Right renal pelvis (tissue), 4 donors: Measurements from ENCODE around the gene NAV2. TPM values are rescaled to one million over a fixed set of nuclear protein-coding genes. Genes with fewer than 3 reads are reported as not detected.
A peak's percentile ranks its signal among the peaks of the same experiment; 100 is the strongest.
"Not testable (repeated sequence)": the region's sequence is repeated elsewhere in the genome, so short reads cannot be mapped to it uniquely, and the experiment has no call there.

ENCODE experiments used
- DNase-seq, 4 donors: peaks; one replicate each; pipeline ENCODE4 v3.0.0-alpha.2; 2013; ENCODE audit warnings: low read depth in 4 of 4, low spot score in 3 of 4, missing footprints in 1 of 4
- polyA plus RNA-seq, 4 donors: library from polyadenylated mRNA; unstranded; fragments of 120-200 nt; gene quantifications; one replicate each; pipeline ENCODE4 v1.2.1, GENCODE V29; 2013; ENCODE audit not compliant: insufficient read length in 4 of 4

NAV2 gene
- polyA plus RNA-seq, 4 donors, result 33.2 to 55.2 (median 34.0) TPM

GRCh38 chr11:19912958-19913892 is 200.6 kb downstream of the NAV2 start:
- DNase-seq, result no peak

- DNase-seq, result no peak
Measured at GRCh38 chr11:19913893-19914249, 201.2 kb downstream of the NAV2 start.

DNA sequence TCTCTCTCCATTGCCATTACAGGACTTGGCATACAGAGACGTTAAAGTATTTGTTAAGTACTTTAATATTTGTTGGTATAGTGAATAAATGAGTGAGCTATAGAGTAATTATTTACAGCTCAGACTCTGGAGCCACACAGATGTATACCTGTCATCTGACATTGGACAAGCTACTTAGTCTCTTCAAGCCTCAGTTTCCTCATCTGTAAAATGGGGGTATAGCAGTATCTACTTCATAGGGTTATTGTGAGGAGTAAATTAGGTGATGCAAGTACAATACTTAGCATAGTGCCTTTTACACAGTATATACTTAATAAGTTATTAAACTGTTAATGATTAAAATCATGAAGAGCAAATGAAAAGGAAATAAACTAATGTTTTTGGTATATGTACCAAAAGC is 203.2 kb downstream of the NAV2 start:
- DNase-seq, result no peak

GRCh38 chr11:19917069-19917468 is 204.4 kb downstream of the NAV2 start:
- DNase-seq, result no peak

DNA sequence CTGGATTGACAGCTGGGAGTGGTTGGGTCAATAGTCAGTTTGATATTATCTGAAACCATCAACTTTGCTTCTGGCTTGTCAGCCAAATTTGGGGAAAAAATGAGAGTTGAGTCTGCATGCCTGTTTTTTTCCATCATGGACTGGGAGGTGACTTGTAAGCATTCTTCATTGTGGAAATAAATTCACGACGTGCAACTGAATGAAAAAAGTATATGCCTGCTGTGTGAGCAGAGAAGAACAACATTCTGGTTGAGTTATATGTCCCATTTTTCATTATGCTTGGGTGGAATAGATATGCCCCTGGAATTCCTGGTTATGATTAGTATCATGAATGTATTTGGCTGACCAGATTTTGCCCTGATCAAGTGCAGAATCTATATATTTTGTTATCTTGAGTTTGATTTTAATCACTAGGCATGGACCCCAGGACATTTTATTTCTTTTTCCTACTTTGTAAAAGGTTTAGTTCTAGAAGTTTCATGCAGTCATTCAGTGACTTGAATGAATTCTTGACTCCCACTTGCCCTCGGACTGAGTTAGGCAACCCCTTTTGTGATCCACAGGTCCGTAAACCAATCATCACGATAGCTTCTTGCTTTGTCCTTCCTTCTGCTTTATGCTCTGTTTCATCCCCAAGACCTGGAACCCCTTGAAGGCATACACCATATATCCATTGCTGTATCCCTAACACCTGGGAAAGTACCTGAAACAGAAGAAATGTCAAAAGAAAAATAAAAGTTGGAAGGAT is 205.8 kb downstream of the NAV2 start:
- no peak for DNase-seq

DNA sequence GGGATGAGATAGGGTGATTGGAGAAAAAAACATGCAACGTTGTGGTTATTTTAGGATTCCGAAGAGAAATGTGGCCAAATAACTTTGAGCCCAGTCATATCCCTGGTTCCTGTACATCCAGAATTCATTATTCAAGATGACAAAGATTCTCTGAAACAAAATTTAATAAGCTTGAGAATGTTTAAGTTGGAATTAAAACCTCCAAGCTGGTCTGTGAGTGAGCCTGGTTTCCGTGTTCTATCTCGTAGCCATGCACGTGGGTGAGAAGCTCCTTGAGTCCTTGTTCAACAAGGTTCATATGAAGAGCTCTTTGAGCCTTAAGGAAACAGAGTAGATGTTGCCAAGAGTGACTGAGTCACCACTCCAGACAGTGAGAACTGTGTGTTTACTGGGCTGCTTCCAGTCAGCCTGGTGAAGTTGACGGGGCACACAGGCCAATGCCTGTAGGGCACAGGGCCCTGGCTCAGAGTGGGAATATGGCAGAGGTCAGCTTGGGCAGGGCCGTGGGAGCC is 206.5 kb downstream of the NAV2 start:
- DNase-seq, result no peak

DNA sequence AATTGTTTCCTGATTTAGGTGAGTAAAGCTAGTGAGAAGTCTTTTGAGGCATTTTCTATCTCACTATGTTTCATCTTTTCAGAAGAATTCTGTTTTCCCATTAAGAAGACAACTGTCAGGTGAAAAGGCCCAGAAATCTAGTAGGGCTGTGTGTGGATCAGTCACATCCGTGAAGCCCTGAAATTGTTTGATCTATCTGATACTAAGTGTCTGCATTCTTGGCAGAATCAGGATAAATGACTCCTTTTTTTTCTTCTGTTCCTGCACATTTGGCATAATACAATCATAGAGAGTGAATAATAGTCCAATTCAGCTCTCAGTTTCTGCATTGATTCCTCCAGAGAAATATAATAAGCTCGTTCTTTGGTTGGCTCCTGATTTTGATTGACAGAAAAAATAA is 208.3 kb downstream of the NAV2 start:
- DNase-seq, result no peak

- no peak for DNase-seq
Measured at GRCh38 chr11:19921976-19922688, 209.5 kb downstream of the NAV2 start.

- DNase-seq, result no peak
Measured at GRCh38 chr11:19922689-19923035, 210.0 kb downstream of the NAV2 start.

GRCh38 chr11:19923626-19924025 is 211.0 kb downstream of the NAV2 start:
- DNase-seq, result no peak

- DNase-seq, result no peak
Measured at GRCh38 chr11:19924311-19924710, 211.7 kb downstream of the NAV2 start.

DNA sequence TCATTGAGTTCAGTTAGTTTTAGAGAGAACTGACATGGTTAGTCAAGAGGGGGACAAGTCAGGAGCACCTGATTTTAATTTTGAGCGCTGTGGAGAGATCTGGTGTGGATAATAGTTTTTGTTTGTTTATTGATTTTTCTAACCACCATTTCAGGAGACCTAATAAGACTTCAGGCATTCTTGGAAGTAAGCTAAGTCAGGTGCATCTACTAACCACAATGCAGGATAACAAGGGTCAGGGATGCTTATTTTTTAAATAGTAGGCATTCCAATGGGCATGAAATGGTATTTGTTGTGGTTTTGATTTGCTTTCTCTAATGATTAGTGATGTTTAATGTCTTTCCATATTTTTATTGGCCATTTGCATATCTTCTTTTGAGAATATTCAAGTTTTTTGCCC is 212.1 kb downstream of the NAV2 start:
- DNase-seq, result no peak

DNA sequence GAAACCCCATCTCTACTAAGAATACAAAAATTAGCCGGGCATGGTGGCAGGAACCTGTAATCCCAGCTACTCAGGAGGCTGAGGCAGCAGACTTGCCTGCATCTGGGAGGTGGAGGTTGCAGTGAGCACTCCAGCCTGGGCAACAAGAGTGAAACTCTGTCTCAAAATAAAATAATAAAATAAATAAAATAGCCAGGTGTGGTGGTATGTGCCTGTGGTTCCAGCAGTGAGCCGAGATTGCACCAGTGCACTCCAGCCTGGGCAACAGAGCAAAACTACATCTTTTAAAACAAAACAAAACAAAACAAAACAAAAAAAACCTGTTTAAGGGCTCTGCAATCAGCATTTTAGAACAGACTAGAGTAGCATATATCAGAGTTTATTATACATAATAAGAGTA is 214.8 kb downstream of the NAV2 start:
- not testable (repeated sequence) for DNase-seq

- no peak for DNase-seq
Measured at GRCh38 chr11:19929147-19929546, 216.5 kb downstream of the NAV2 start.

GRCh38 chr11:19929655-19930054 is 217.0 kb downstream of the NAV2 start:
- no peak for DNase-seq

GRCh38 chr11:19931141-19931770 is 218.6 kb downstream of the NAV2 start:
- DNase-seq, result peak in 1 of 4 donors; percentile 7

GRCh38 chr11:19931771-19932369 is 219.2 kb downstream of the NAV2 start:
- no peak for DNase-seq

DNA sequence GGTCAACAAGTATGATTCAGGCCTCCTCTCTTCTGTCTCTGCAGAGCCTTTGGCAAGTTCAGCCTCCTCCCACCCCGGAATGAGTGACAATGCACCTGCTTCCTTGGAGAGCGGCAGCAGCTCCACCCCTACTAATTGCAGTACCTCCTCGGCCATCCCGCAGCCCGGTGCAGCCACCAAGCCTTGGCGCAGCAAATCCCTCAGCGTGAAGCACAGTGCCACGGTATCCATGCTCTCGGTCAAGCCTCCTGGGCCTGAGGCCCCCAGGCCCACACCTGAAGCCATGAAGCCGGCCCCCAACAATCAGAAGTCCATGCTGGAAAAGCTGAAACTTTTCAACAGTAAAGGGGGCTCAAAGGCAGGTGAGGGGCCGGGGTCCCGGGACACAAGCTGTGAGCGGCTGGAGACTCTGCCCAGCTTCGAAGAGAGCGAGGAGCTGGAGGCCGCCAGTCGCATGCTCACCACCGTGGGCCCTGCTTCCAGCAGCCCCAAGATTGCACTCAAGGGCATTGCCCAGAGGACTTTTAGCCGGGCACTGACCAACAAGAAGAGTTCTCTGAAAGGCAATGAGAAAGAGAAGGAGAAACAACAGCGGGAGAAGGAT is 220.6 kb downstream of the NAV2 start:
- no peak for DNase-seq

DNA sequence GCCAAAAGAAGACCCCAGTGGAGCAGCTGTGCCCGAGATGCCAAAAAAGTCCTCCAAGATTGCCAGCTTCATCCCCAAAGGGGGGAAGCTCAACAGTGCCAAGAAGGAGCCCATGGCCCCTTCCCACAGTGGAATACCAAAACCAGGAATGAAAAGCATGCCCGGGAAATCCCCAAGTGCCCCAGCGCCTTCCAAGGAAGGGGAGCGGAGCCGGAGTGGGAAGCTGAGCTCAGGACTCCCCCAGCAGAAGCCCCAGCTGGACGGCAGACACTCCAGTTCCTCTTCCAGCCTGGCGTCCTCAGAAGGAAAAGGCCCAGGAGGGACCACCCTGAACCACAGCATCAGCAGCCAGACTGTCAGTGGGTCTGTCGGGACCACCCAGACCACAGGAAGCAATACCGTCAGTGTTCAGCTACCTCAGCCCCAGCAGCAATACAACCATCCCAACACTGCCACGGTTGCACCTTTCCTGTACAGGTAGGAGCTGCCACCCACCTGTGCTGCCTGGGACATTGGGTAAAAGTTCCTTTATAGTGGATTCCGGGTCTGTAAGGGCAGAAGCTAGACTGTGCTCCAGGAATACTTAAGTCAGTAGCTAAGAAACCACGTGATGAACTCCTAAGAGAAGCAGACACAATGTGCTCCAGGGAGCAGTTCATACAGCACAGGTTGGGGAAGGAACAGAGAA is 221.3 kb downstream of the NAV2 start:
- no peak for DNase-seq
